ENCODE results near the gene NTMT1.

- no peak for TF ChIP-seq CTCF (IDR thresholded peaks at IDR 0.05; ENCODE audit: insufficient read depth, low read length)
- TF ChIP-seq REST (IDR thresholded peaks at IDR 0.05; ENCODE audit: insufficient replicate concordance, low read depth), result no peak
- TF ChIP-seq POLR2AphosphoS5 (IDR thresholded peaks at IDR 0.05; ENCODE audit: low read depth), result no peak
- no peak for TF ChIP-seq SPI1 (IDR thresholded peaks at IDR 0.05; ENCODE audit: borderline replicate concordance, low read depth)
- TF ChIP-seq GABPA (IDR thresholded peaks at IDR 0.05; ENCODE audit: low read depth), result no peak
These were observed 6.5 kb downstream of the NTMT1 start for GRCh38 chr9:129632460-129632859.
